Cardiac fibroblast (primary cell): ENCODE results near the gene FURIN.

ENCODE experiments used
- DNase-seq, 2 donors: peaks; one replicate each; pipeline versions ENCODE4 v3.0.0 to v3.0.0-alpha.2; 2010; ENCODE audit warnings: low read depth in 2 of 2
- H3K4me3 ChIP-seq, 2 donors: replicated peaks in 1 of 2; 1 replicate in 1 of 2; 2 replicates in 1 of 2; pipeline ENCODE4 v1.5.1; 2011; ENCODE audit warnings: low read depth in 2 of 2, low read length in 2 of 2, mild to moderate bottlenecking in 2 of 2, moderate library complexity in 1 of 2
- CTCF ChIP-seq: IDR thresholded peaks from one replicate; pipeline ENCODE4 v1.5.1; 2011; ENCODE audit warnings: low read depth, mild to moderate bottlenecking, low read length, inconsistent platforms

Gene FURIN

DNA sequence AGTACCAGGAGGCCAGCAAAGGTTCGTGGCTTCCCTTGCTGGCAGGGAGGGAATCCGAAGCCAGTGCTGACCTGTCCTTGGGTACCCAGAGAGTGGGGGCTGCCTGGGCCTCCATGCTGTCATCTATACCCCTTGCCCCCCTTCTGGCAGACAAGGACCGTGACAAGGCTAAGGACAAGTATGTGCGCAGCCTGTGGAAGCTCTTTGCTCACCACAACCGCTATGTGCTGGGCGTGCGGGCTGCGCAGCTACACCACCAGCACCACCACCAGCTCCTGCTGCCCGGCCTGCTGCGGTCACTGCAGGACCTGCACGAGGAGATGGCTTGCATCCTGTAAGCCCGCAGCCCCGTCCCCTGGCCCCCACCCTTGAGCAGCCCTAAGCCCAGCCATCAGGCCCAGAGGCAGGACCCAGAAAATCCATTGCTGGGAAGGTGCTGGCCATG, 18.7 kb downstream of the FURIN start:
- TF ChIP-seq CTCF, result no peak
- no peak for DNase-seq
- H3K4me3 ChIP-seq, result no peak overlapping the region

DNA sequence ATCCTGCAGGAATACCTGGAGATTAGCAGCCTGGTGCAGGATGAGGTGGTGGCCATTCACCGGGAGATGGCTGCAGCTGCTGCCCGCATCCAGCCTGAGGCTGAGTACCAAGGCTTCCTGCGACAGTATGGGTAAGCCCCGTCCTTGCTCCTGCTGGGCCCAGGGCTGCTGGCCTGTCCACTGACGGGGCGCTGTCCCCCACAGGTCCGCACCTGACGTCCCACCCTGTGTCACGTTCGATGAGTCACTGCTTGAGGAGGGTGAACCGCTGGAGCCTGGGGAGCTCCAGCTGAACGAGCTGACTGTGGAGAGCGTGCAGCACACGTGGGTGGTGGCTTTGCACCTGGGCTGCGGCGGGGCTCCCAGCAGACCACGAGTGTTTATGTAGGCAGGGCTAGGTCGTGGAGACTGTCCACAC, 20.9 kb downstream of the FURIN start:
- no peak overlapping the region for H3K4me3 ChIP-seq
- TF ChIP-seq CTCF, result no peak
- no peak for DNase-seq

DNA sequence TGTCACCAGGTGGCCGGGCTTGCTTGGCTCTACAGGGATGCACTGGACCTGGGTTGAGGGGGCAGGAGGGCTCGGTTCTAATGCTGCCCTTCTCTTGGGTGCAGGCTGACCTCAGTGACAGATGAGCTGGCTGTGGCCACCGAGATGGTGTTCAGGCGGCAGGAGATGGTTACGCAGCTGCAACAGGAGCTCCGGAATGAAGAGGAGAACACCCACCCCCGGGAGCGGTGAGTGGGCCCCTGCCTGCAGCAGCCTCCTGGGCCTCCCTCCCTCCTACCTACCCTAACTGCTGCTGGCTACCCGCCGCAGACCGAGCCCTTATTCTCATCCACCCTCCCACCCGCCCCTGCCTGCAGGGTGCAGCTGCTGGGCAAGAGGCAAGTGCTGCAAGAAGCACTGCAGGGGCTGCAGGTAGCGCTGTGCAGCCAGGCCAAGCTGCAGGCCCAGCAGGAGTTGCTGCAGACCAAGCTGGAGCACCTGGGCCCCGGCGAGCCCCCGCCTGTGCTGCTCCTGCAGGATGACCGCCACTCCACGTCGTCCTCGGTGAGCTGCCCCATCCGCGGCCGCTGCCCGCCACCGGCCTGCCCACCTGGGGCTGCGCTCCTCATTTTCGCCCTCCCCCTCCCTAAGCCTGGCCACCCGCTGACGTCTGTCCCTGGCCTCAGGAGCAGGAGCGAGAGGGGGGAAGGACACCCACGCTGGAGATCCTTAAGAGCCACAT, 21.5 kb downstream of the FURIN start:
- H3K4me3 ChIP-seq, result no peak overlapping the region
- TF ChIP-seq CTCF, result no peak
- DNase-seq, result no peak

DNA sequence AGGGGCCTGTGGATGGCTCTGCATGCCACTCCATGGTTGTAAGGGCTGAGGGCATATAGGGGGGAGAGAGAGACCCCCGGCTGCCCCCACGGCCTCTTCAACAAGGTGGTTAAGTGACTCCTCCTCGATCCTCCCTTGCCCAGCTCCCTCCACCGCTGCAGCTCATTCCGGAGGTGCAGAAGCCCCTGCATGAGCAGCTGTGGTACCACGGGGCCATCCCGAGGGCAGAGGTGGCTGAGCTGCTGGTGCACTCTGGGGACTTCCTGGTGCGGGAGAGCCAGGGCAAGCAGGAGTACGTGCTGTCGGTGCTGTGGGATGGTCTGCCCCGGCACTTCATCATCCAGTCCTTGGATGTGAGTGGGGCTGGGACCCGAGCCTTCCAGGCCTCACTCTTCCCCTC, 22.5 kb downstream of the FURIN start:
- no peak overlapping the region for H3K4me3 ChIP-seq
- TF ChIP-seq CTCF, result no peak
- no peak for DNase-seq

GRCh38 chr15:90891346-90891949, 23.1 kb downstream of the FURIN start:
- TF ChIP-seq CTCF, result no peak
- DNase-seq, result no peak
- H3K4me3 ChIP-seq, result no peak overlapping the region

DNA sequence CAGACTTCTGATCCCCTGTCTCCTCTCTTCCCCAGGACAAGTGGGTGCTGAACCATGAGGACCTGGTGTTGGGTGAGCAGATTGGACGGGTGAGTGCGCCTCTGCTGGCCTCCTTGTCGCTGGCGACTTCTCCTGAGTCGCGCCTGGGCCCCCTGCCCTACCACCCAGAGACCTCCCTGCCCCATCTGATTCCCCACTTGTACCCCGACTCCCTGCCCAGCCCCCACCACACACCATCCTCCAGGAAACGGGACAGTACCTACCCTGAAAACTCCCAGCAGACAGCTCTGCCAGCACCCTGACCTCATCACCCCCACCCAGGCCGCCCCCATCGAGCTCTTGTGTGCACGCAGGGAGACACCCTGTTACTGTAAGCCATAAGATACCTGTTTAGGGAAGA, 23.6 kb downstream of the FURIN start:
- DNase-seq, result no peak
- no peak for TF ChIP-seq CTCF
- H3K4me3 ChIP-seq, result no peak overlapping the region
